ENCODE measurements around the gene DERL3.

Gene DERL3

GRCh38 chr22:23818541-23818940, 20.3 kb downstream of the DERL3 start:
- Histone ChIP-seq H3K9ac (no peak overlapping the region), H3K4me3 (IDR thresholded peaks at IDR 0.05; ENCODE audit: insufficient read depth, low read depth, low read length) (no peak overlapping the region), H2AFZ (ENCODE audit: low read depth) (no peak overlapping the region), H3K4me1 (ENCODE audit: low read depth, poor library complexity, severe bottlenecking) (no peaks in the 10 kb centered on the region), H3K36me3 (ENCODE audit: insufficient read depth) (no peaks in the 10 kb centered on the region), H4K20me1 (ENCODE audit: insufficient read depth) (no peaks in the 10 kb centered on the region), H3K27ac (no peak overlapping the region), H3K27me3 (ENCODE audit: insufficient read depth, low read depth) (no peaks in the 10 kb centered on the region), H3K79me2 (ENCODE audit: insufficient read depth, low read depth) (no peaks in the 10 kb centered on the region), H3K4me2 (no peak overlapping the region)
- no peak for TF ChIP-seq CTCF (conservative IDR thresholded peaks at IDR 0.05; ENCODE audit: low read depth, low read length)

GRCh38 chr22:23817146-23817545, 21.7 kb downstream of the DERL3 start:
- Histone ChIP-seq H3K4me3 (IDR thresholded peaks at IDR 0.05; ENCODE audit: insufficient read depth, low read depth, low read length) (no peak overlapping the region), H3K9ac (no peak overlapping the region), H3K27me3 (ENCODE audit: insufficient read depth, low read depth) (no peaks in the 10 kb centered on the region), H3K36me3 (ENCODE audit: insufficient read depth) (no peaks in the 10 kb centered on the region), H2AFZ (ENCODE audit: low read depth) (no peak overlapping the region), H3K79me2 (ENCODE audit: insufficient read depth, low read depth) (no peaks in the 10 kb centered on the region), H3K4me1 (ENCODE audit: low read depth, poor library complexity, severe bottlenecking) (no peaks in the 10 kb centered on the region), H4K20me1 (ENCODE audit: insufficient read depth) (no peaks in the 10 kb centered on the region), H3K27ac (no peak overlapping the region), H3K4me2 (no peak overlapping the region)
- no peak for TF ChIP-seq CTCF (conservative IDR thresholded peaks at IDR 0.05; ENCODE audit: low read depth, low read length)

- H3K36me3 ChIP-seq (ENCODE audit: insufficient read depth): no peaks in the 10 kb centered on the region
- H3K27me3 ChIP-seq (ENCODE audit: insufficient read depth, low read depth): no peaks in the 10 kb centered on the region
- no peaks in the 10 kb centered on the region for H4K20me1 ChIP-seq (ENCODE audit: insufficient read depth)
- no peak for TF ChIP-seq CTCF (conservative IDR thresholded peaks at IDR 0.05; ENCODE audit: low read depth, low read length)
- no peak overlapping the region for H3K4me3 ChIP-seq (IDR thresholded peaks at IDR 0.05; ENCODE audit: insufficient read depth, low read depth, low read length)
- H2AFZ ChIP-seq (ENCODE audit: low read depth): no peak overlapping the region
- no peaks in the 10 kb centered on the region for H3K79me2 ChIP-seq (ENCODE audit: insufficient read depth, low read depth)
- H3K4me1 ChIP-seq (ENCODE audit: low read depth, poor library complexity, severe bottlenecking): no peaks in the 10 kb centered on the region
- no peak overlapping the region for H3K9ac ChIP-seq
- no peak overlapping the region for H3K4me2 ChIP-seq
- H3K27ac ChIP-seq: no peak overlapping the region
These were observed 22.4 kb downstream of the DERL3 start for GRCh38 chr22:23816156-23816976.

- no peaks in the 10 kb centered on the region for H3K36me3 ChIP-seq (ENCODE audit: insufficient read depth)
- no peaks in the 10 kb centered on the region for H3K79me2 ChIP-seq (ENCODE audit: insufficient read depth, low read depth)
- no peak overlapping the region for H2AFZ ChIP-seq (ENCODE audit: low read depth)
- no peaks in the 10 kb centered on the region for H3K27me3 ChIP-seq (ENCODE audit: insufficient read depth, low read depth)
- no peaks in the 10 kb centered on the region for H3K4me1 ChIP-seq (ENCODE audit: low read depth, poor library complexity, severe bottlenecking)
- no peak overlapping the region for H3K4me2 ChIP-seq
- no peak overlapping the region for H3K4me3 ChIP-seq (IDR thresholded peaks at IDR 0.05; ENCODE audit: insufficient read depth, low read depth, low read length)
- H3K27ac ChIP-seq: no peak overlapping the region
- H4K20me1 ChIP-seq (ENCODE audit: insufficient read depth): no peaks in the 10 kb centered on the region
- no peak for TF ChIP-seq CTCF (conservative IDR thresholded peaks at IDR 0.05; ENCODE audit: low read depth, low read length)
- no peak overlapping the region for H3K9ac ChIP-seq
These were observed 23.2 kb downstream of the DERL3 start for GRCh38 chr22:23815541-23816155.

Data from KMS-11 (cell line).